Liver (tissue), 3 donors: ENCODE measurements around the gene UBE3B.

Experiments used
- CTCF ChIP-seq: fragments of 150-350 bp; IDR thresholded peaks from 2 replicates; pipeline ENCODE4 v1.5.1; 2017; ENCODE audit warnings: improper control_type of control experiment, low read depth, low read length; ENCODE audit not compliant: missing input control
- JUND ChIP-seq, 2 donors: IDR thresholded peaks; 2 replicates each; pipeline ENCODE4 v1.6.1; 2016; ENCODE audit warnings: antibody characterized with exemption in 2 of 2
- MAX ChIP-seq: IDR thresholded peaks from 2 replicates; pipeline ENCODE4 v1.6.1; 2016; ENCODE audit warnings: antibody characterized with exemption
- RAD21 ChIP-seq, 2 donors: IDR thresholded peaks; 2 replicates each; pipeline ENCODE4 v1.6.1; 2016; ENCODE audit warnings: antibody characterized with exemption in 2 of 2, mild to moderate bottlenecking in 2 of 2
- REST ChIP-seq: IDR thresholded peaks from 2 replicates; pipeline ENCODE4 v1.6.1; 2016; ENCODE audit warnings: antibody characterized with exemption, mild to moderate bottlenecking
- SP1 ChIP-seq: IDR thresholded peaks from 2 replicates; pipeline ENCODE4 v1.6.1; 2018; ENCODE audit warnings: antibody characterized with exemption, mild to moderate bottlenecking
- ZBTB33 ChIP-seq: IDR thresholded peaks from 2 replicates; pipeline ENCODE4 v1.6.1; 2016; ENCODE audit warnings: antibody characterized with exemption
- donor health status: healthy.
- donor health status: healthy.

GRCh38 chr12:109577311-109577710, 99.9 kb downstream of the UBE3B start:
- TF ChIP-seq CTCF: no peak
- no peak for TF ChIP-seq ZBTB33
- no peak for TF ChIP-seq RAD21 (IDR thresholded peaks at IDR 0.05)
- no peak for TF ChIP-seq JUND (IDR thresholded peaks at IDR 0.05)
- no peak for TF ChIP-seq REST
- TF ChIP-seq MAX: no peak
- no peak for TF ChIP-seq SP1
